Measurements from ENCODE around the gene PI16.
"Not testable (repeated sequence)": the region's sequence is repeated elsewhere in the genome, so short reads cannot be mapped to it uniquely, and the experiment has no call there.

PI16 gene

DNA sequence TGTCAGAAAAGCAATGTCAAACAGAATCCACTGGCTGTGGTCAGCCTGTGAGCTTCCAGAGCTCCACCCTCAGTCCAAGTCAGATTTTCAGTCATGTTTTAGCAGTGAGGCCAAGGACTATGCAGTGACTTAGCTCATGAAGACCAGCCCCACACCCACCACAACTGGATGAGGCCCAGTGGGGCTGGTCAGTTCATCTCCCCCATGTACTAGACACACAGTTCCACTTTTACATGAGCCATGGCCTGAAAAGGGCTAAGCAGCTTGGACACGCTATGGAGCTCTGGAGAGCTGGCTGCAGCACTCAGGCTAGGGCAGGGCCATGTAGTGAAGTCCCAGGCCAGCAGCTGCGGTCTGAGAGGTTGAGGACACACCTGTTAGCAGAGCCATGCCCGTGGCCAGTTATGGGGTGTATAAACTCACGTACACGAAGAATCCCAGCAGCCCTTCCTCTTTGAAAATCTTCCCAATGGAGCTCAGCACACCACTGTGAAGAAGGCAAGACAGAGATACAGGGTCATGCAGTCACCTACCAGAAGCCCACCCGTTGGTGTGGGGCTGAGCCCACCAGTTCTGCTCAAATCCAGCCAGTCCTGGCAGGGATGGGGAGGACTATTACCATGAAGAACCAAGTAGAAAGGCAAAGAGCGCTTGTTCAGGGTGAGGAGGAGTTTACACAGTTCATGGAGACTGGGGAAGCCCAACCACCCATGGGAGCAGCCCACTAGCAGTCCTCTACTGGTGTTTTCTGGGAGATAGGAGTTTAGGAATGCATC, 20.9 kb downstream of the PI16 start:
- FAIRE-seq (no peak), DNase-seq (ENCODE audit: low spot score) (no peak)

GRCh38 chr6:36976007-36976264, 21.4 kb downstream of the PI16 start:
- FAIRE-seq (no peak), DNase-seq (ENCODE audit: low spot score) (no peak)

DNA sequence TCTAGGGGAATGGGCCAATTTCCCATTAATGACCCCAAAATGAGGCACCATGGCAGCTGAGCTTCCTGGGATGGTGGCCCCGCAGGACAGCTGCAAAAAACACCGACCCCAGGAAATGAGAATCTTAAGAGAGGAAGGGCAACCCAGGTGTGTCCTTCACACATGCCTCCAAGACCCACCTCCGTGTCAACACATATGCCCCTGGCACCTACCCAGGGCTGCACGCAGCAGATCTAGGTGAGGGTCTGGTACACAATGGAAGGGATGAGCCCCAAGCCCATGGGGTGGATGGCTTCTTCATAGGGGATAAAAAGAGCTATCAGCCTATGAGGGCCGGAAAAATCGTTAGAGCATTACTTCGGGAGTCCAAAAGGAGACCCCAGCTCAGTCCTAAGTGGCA, 22.0 kb downstream of the PI16 start:
- no peak for FAIRE-seq
- DNase-seq (ENCODE audit: low spot score): no peak

GRCh38 chr6:36976931-36977330, 22.4 kb downstream of the PI16 start:
- no peak for FAIRE-seq
- no peak for DNase-seq (ENCODE audit: low spot score)

- DNase-seq (ENCODE audit: low spot score) (peak; percentile 32), FAIRE-seq (peak; percentile 58)
Observed at GRCh38 chr6:36977470-36977941, 23.0 kb downstream of the PI16 start.

GRCh38 chr6:36978421-36979346, 24.1 kb downstream of the PI16 start:
- no peak for FAIRE-seq
- no peak for DNase-seq (ENCODE audit: low spot score)

DNA sequence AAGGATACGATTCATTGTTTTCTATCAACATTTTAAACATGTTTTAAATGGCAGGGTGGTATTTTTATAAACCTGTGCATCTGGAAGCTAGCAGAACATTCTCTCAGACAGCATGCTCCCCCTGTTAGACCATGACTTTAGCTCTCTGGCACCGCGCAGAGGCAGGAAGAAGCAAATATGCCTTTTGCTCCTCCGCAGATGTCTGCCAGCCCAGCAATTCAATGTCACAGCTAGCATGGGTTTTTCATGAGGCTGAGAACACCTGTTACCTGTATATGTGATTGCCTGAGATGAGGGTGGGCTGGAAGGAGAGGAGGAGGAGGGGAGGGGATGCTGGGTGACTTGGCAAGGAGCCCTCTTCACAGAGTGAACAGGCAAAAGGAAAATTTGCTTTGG, 24.8 kb downstream of the PI16 start:
- FAIRE-seq (no peak), DNase-seq (ENCODE audit: low spot score) (no peak)

- FAIRE-seq: no peak
- DNase-seq (ENCODE audit: low spot score): no peak
Observed at GRCh38 chr6:36980129-36980528, 25.6 kb downstream of the PI16 start.

GRCh38 chr6:36980876-36981619, 26.5 kb downstream of the PI16 start:
- DNase-seq (ENCODE audit: low spot score) (no peak), FAIRE-seq (no peak)

DNA sequence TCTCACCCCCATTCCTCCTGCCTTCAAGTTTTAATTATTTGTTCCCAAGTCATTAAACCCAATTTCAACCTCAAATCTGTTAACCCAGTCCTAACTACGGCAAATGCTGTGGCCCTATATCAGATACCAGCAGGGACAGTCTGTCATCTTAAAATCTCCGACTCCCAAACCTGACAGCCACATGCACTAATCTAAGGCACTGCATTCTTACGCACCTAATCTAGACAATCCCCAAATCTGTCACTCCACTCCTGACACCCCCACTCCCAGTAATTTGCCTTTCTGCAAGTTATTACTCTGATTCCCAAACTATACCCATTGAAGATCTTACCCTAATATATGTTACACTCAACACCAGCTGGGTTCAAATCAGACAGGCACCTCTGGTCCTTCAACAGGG, 29.0 kb downstream of the PI16 start:
- no peak for FAIRE-seq

GRCh38 chr6:36984581-36985416, 30.3 kb downstream of the PI16 start:
- FAIRE-seq: no peak
- DNase-seq (ENCODE audit: low spot score): peak; percentile 56

More for the DNA sequence above, 29.0 kb downstream of the PI16 start:
- no peak for DNase-seq (ENCODE audit: low spot score)

- FAIRE-seq: no peak
- no peak for DNase-seq (ENCODE audit: low spot score)
Observed at GRCh38 chr6:36985417-36985807, 30.9 kb downstream of the PI16 start.

DNA sequence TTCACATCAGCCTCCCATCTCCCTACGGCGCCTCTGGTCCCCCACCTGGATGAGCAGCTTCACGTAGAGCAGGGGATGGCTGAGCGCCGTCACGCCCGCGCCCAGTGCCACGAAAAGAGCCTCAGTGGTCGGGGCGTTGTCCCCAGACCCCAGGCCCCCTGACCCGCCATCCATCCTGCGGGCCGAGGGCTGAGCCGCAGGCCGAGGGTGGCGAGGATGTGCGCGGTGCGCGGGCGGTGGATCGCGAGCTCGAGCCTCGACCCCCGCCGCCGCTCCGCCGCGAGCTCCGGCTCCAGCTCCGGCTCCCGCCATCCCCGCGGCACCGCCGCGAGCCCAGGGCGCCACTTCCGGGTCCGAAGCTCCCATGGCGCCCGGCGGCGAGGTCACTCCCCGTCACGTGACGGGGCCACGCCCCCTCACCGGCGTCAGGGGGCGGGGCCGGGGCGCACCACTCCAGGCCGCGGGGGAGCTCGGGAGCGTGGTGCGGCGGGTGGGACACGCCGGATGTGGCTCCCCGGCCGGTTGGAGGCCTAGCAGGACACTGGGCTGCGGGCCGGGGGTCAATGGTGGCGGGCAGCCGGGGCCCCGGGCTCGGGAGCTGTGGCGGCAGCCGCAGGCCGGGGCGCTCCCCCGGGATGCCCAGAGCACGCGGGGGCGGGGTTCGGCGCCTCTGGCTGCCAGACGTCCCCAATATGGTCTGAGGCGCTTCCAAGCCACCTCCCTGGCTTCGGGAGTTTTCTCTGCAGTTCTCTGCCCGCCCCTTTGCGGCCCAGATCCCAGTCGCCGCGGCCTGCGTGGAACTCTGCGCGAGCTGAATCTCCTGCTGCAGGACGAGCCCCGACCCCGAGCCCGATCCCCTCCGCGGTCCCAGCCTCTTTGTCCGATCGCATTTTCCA, 31.5 kb downstream of the PI16 start, which contains the start of gene MTCH1:
MTCH1 (minus strand) TSS at position 389 of the 896 bp plus-strand sequence; CDS start at position 366, 23 bp downstream.
- FAIRE-seq: peak; percentile 83
- peak; percentile 95 for DNase-seq (ENCODE audit: low spot score)

DNA sequence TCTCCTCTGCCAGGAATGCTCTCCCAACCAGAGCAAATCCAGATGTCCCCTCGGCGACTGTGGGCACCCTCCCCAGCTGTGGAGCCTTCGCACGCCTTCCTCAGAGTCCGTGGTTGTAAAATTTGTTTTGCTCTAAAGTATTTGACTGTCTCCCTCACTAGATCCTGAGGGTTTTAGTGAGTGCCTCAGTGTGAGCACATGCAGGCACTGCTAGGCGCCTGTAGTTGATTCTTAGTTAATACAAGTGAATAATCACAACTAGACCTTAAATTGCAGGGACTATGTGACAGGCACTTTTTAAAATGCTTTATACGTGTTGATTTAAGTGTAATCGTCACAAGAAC, 32.1 kb downstream of the PI16 start:
- DNase-seq (ENCODE audit: low spot score): no peak
- no peak for FAIRE-seq

DNA sequence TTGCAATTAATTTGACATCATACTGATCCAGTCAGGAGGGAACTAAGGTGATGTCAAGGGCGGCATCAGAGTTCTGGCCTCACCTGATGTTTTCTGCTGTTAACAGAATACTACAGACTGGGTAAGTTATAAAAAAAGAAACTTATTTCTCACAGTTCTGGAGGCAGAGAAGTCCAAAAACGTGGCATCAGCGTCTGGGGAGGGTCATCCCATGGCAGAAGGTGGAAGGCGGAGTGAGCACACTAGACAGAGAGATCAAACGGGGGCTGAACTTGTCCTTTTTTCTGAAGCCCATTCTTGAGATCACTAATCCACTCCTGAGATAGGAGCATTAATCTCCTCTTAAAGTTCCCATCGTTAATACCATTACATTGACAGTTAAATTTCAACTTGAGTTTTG, 34.7 kb downstream of the PI16 start:
- FAIRE-seq (no peak), DNase-seq (ENCODE audit: low spot score) (no peak)

GRCh38 chr6:36990401-36990800, 35.9 kb downstream of the PI16 start:
- DNase-seq (ENCODE audit: low spot score); FAIRE-seq: not testable (repeated sequence)

DNA sequence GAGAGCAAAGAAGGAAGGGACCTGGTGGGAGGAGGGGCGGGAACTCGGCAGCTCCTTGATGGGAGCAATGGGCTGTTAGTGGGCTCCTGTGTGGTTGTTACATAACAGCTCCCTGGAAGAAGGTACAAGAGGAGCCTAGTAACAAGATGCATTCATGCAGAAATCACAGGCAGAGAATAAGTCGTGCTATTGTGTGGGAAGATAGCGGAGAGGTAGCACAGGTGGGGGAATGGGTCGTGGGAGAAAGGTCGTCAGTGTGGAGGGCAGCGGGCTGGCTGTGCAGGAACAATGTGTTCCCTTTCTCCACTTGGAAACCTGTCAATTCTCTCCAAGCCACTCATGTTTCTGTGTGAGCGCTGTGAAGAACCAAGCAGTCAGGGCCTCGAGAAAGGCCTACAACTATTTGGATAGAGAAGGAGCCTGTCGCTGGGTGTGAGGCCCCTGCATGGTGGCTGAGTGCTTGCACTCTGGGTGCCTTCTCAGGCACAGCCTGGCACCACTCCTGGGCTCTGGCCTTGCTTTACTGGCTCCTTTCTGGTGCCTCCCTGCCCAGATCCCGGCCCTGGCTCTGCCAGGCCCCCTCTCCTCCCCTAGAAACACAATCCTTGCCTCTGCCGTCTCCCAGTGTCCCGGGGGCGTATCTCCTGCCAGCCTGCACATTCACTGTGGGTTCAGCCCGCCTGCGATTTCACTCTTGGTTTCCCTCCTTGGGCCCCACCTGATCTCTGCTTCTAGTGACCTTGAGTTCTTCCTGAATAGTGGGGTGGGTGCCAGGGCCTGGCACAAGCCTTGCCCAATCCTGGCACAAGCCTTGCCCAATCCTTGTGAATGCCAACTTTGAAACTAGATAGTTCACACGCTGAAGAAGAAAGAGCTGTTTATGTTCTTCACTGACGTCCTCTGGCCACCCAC, 43.5 kb downstream of the PI16 start:
- DNase-seq (ENCODE audit: low spot score) (no peak), FAIRE-seq (no peak)

- FAIRE-seq: no peak
Observed at GRCh38 chr6:36998723-36999038, 44.1 kb downstream of the PI16 start.

More at GRCh38 chr6:36998723-36999038, 44.1 kb downstream of the PI16 start:
- no peak for DNase-seq (ENCODE audit: low spot score)
